GM12878 (cell line): ENCODE results near the gene ARHGEF26. TPM values are rescaled to one million over a fixed set of nuclear protein-coding genes. Genes with fewer than 3 reads are reported as not detected.

Experiments
- ATAC-seq: fragments of 200-7000 bp; cut with Tn5 transposase; 3 replicates; pipeline ENCODE4 v1.9.1; 2020; ENCODE audit warnings: mild to moderate bottlenecking, moderate library complexity
- BruUV-seq: library from RNA; stranded (reverse); fragments of 400-500 nt; replicated peaks from 2 replicates; lab custom pipeline; 2021; lab: Mats Ljungman, UMichigan
- CTCF ChIA-PET: fragments of 300-600 bp; sonication (Branson Sonifier 250); formaldehyde crosslinking; extraction: SDS; loops from one replicate; lab custom pipeline; 2021; ENCODE audit warnings: inconsistent platforms; lab: Yijun Ruan, JAX
- POLR2A ChIA-PET: fragments of 350-600 bp; formaldehyde crosslinking; extraction: SDS; loops from one replicate; lab custom pipeline; 2021; ENCODE audit warnings: inconsistent platforms; lab: Charles Lee
- RAD21 ChIA-PET: fragments of 300-600 bp; sonication (Branson Sonifier 250); formaldehyde crosslinking; loops from one replicate; lab custom pipeline; 2023; ENCODE audit warnings: antibody characterized with exemption; ENCODE audit not compliant: unreplicated experiment; lab: Charles Lee
- SMC1A ChIA-PET: fragments of 300-600 bp; sonication (Branson Sonifier 250); formaldehyde crosslinking; loops from one replicate; lab custom pipeline; 2023; ENCODE audit not compliant: unreplicated experiment, uncharacterized antibody; lab: Charles Lee
- DNase-seq: peaks from one replicate; pipeline ENCODE4 v3.0.0-alpha.2; 2011; ENCODE audit warnings: low read depth, low spot score
- FAIRE-seq: peaks from 3 replicates; lab custom pipeline; 2011; peaks lifted over from hg19 to GRCh38; lab: Jason Lieb, UNC
- H2AFZ ChIP-seq: 2 replicates; pipeline ENCODE4 v1.6.0; 2011; ENCODE audit warnings: low read depth, low read length, control low read depth; ENCODE audit not compliant: control insufficient read depth
- H3K27ac ChIP-seq: 2 replicates; pipeline ENCODE4 v1.5.1; 2011; ENCODE audit warnings: control low read depth; ENCODE audit not compliant: control insufficient read depth, insufficient read depth
- H3K27me3 ChIP-seq, 2 experiments: replicated peaks in 1 of 2; 2 replicates each; pipeline versions ENCODE4 v1.6.0 to v1.6.1; 2011; ENCODE audit warnings: low read length in 1 of 2; ENCODE audit not compliant: control insufficient read depth in 2 of 2, insufficient read depth in 2 of 2
- H3K36me3 ChIP-seq, 2 experiments: 2 replicates each; pipeline ENCODE4 v1.5.1; 2011; ENCODE audit warnings: low read length in 1 of 2; ENCODE audit not compliant: control insufficient read depth in 2 of 2, insufficient read depth in 2 of 2
- H3K4me1 ChIP-seq: 2 replicates; pipeline ENCODE4 v1.6.1; 2011; ENCODE audit warnings: mild to moderate bottlenecking, low read length, moderate library complexity, mixed read lengths; ENCODE audit not compliant: control insufficient read depth, insufficient read depth
- H3K4me2 ChIP-seq: 2 replicates; pipeline ENCODE4 v1.6.0; 2011; ENCODE audit warnings: control low read depth; ENCODE audit not compliant: control insufficient read depth, insufficient read depth
- H3K4me3 ChIP-seq: fragments of 200-600 bp; sonication (generic); 2 replicates; pipeline ENCODE4 v1.5.1; 2016
- H3K79me2 ChIP-seq: 2 replicates; pipeline ENCODE4 v1.6.0; 2011; ENCODE audit warnings: low read length; ENCODE audit not compliant: control insufficient read depth, insufficient read depth
- H3K9ac ChIP-seq: 2 replicates; pipeline ENCODE4 v1.8.0; 2011; ENCODE audit warnings: low read length, control low read depth, mixed read lengths; ENCODE audit not compliant: control insufficient read depth, insufficient read depth
- H3K9me3 ChIP-seq: replicated peaks from 3 replicates; pipeline ENCODE4 v1.5.1; 2011; ENCODE audit warnings: mild to moderate bottlenecking, low read length; ENCODE audit not compliant: control insufficient read depth, insufficient read depth
- H4K20me1 ChIP-seq: 2 replicates; pipeline ENCODE4 v1.6.0; 2011; ENCODE audit not compliant: control insufficient read depth, insufficient read depth
- ASH2L ChIP-seq: fragments of 300-600, 200-600 bp; sonication (generic); IDR thresholded peaks from 2 replicates; pipeline ENCODE4 v1.6.1; 2017; ENCODE audit warnings: low read depth, mild to moderate bottlenecking, borderline replicate concordance
- EGR1 ChIP-seq, 2 experiments: IDR thresholded peaks; 1 replicate in 1 of 2; 2 replicates in 1 of 2; pipeline ENCODE4 v1.6.1; 2011 to 2012; ENCODE audit warnings: low read depth in 2 of 2, low read length in 2 of 2, borderline replicate concordance in 1 of 2, mild to moderate bottlenecking in 1 of 2, moderate library complexity in 1 of 2
- LARP7 ChIP-seq: fragments of 450-650 bp; IDR thresholded peaks from 2 replicates; pipeline ENCODE4 v1.6.1; 2017; ENCODE audit warnings: mild to moderate bottlenecking
- MEF2A ChIP-seq: IDR thresholded peaks from 2 replicates; pipeline ENCODE4 v1.6.1; 2011; ENCODE audit warnings: low read depth, mild to moderate bottlenecking, low read length, moderate library complexity; ENCODE audit not compliant: insufficient read depth
- MEF2B ChIP-seq: fragments of 450-650 bp; IDR thresholded peaks from 2 replicates; pipeline ENCODE4 v1.6.1; 2018; ENCODE audit warnings: mild to moderate bottlenecking, moderate library complexity; ENCODE audit not compliant: partially characterized antibody, poor library complexity, severe bottlenecking
- NRF1 ChIP-seq: conservative IDR thresholded peaks from 2 replicates; pipeline ENCODE4 v1.6.1; 2011; ENCODE audit warnings: mild to moderate bottlenecking, low read depth, low read length, improper control_type of control experiment
- PAX5 ChIP-seq: IDR thresholded peaks from 2 replicates; pipeline ENCODE4 v1.6.1; 2011; ENCODE audit warnings: low read depth, low read length, borderline replicate concordance
- SIN3A ChIP-seq: IDR thresholded peaks from 2 replicates; pipeline ENCODE4 v1.6.1; 2012; ENCODE audit warnings: low read depth, low read length, improper control_type of control experiment
- SREBF1 ChIP-seq: IDR thresholded peaks from 2 replicates; pipeline ENCODE4 v1.6.1; 2012; ENCODE audit warnings: mild to moderate bottlenecking, low read length
- SRF ChIP-seq, 2 experiments: IDR thresholded peaks; 2 replicates each; pipeline ENCODE4 v1.6.1; 2011; ENCODE audit warnings: low read depth in 2 of 2, low read length in 2 of 2, mild to moderate bottlenecking in 1 of 2, moderate library complexity in 1 of 2
- STAT1 ChIP-seq: fragments of 450-650 bp; conservative IDR thresholded peaks from 2 replicates; pipeline ENCODE4 v1.6.1; 2014; ENCODE audit warnings: antibody characterized with exemption, mild to moderate bottlenecking
- TBL1XR1 ChIP-seq: IDR thresholded peaks from 2 replicates; pipeline ENCODE4 v1.6.1; 2012; ENCODE audit warnings: low read depth, low read length, improper control_type of control experiment
- YY1 ChIP-seq: IDR thresholded peaks from 2 replicates; pipeline ENCODE4 v1.6.1; 2011; ENCODE audit warnings: low read depth, mild to moderate bottlenecking, low read length
- WGBS: methylation state at CpG from one replicate; pipeline ENCODE4 v1.1.6; 2016; ENCODE audit warnings: low lambda C conversion rate; ENCODE audit not compliant: insufficient replicate concordance, insufficient coverage; ENCODE audit errors: missing lambda C conversion rate; 5-methylcytosine and 5-hydroxymethylcytosine counted together
- in situ Hi-C: fragments of 300-500 bp; cut with MboI; formaldehyde crosslinking; loops from 9 replicates; pipeline ENCODE4 v1.14.3; 2018; ENCODE audit warnings: mixed read lengths
- intact Hi-C: fragments of 100-400 bp; cut with micrococcal nuclease; formaldehyde crosslinking; loops from one replicate; pipeline ENCODE4 v1.14.2; 2022; ENCODE audit not compliant: unreplicated experiment
- polyA plus RNA-seq, 11 experiments: library from polyadenylated mRNA; depleted of rRNA in 4 of 11; unstranded in 6 of 11; stranded (reverse) in 5 of 11; fragments of >200 nt; fragmentation: Nextera tagmentation in 4 of 11; fragmentation: Illumina TruSeq in 1 of 11; extraction: Ambion mirVana in 4 of 11; extraction: Trizol in 1 of 11; gene quantifications; 1 replicate in 1 of 11; 2 replicates in 10 of 11; pipeline versions ENCODE4 v1.2.1 to v1.2.3, GENCODE V29; 2011 to 2016; ENCODE audit warnings: inconsistent platforms in 2 of 11, missing spikeins in 2 of 11, low read depth in 1 of 11
- total RNA-seq, 4 experiments: library from RNA; depleted of rRNA in 3 of 4; stranded (reverse); fragments of >200 nt in 3 of 4; fragmentation: Illumina TruSeq in 1 of 4; extraction: Trizol in 1 of 4; gene quantifications; 2 replicates each; pipeline versions ENCODE4 v1.2.1 to v1.2.3, GENCODE V29; 2013 to 2021
- TF ChIP-seq, protein P1 (sequence below): fragments of 450-650 bp; IDR thresholded peaks from 2 replicates; pipeline ENCODE4 v1.6.1; 2014; ENCODE audit warnings: mild to moderate bottlenecking
- TF ChIP-seq, protein P2 (sequence below): IDR thresholded peaks from 2 replicates; pipeline ENCODE4 v1.6.1; 2011; ENCODE audit warnings: low read depth, low read length, improper control_type of control experiment, borderline replicate concordance
- TF ChIP-seq, protein P3 (sequence below): IDR thresholded peaks from 2 replicates; pipeline ENCODE4 v1.6.1; 2012; ENCODE audit warnings: low read depth, low read length, improper control_type of control experiment
- TF ChIP-seq, protein P4 (sequence below): IDR thresholded peaks from 2 replicates; pipeline ENCODE4 v1.6.1; 2011; ENCODE audit warnings: low read depth, mild to moderate bottlenecking, low read length, moderate library complexity, borderline replicate concordance; ENCODE audit errors: extremely low read depth
- TF ChIP-seq, protein P5 (sequence below), 3 experiments: IDR thresholded peaks in 2 of 3; conservative IDR thresholded peaks in 1 of 3; 2 replicates each; pipeline ENCODE4 v1.5.1; 2011; ENCODE audit warnings: low read depth in 3 of 3, low read length in 3 of 3, mild to moderate bottlenecking in 3 of 3, control low read depth in 2 of 3, moderate library complexity in 2 of 3, inconsistent platforms in 1 of 3, mixed read lengths in 1 of 3; ENCODE audit not compliant: control insufficient read depth in 2 of 3, insufficient read depth in 1 of 3; ENCODE audit errors: extremely low read depth in 1 of 3
- TF ChIP-seq, protein P6 (sequence below): IDR thresholded peaks from 2 replicates; pipeline ENCODE4 v1.6.1; 2011; ENCODE audit warnings: borderline replicate concordance, low read depth, mild to moderate bottlenecking, moderate library complexity, low read length; ENCODE audit not compliant: insufficient read depth, poor library complexity, severe bottlenecking

ARHGEF26 gene
- total and polyA plus RNA-seq, 10 of the 15 experiments (the other 5 are each of a cell fraction or from before 2014, with no cell fraction given): 0.02 to 0.47 (median 0.05) TPM; not detected in 1

DNA sequence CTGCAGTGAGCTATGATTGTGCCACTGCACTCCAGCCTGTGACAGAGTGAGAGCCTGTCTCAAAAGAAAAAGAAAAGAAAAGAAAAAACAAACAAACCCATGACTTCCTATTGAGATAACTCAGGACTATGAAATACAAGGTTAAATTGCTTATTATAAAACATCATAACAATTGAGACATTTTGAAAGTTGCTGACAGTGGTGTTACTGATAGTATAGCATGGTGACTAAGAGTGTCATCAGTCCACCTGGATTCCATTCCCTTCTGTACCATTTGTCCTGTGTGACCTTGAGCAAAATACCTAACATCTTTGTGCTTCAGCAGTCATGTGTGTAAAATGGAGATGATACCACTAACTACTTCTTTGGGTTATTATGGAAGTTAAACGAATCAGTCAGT is 49.1 kb downstream of the ARHGEF26 start:
- ATAC-seq (no peak), FAIRE-seq (no peak), DNase-seq (no peak)
- no peaks in the 10 kb centered on the region for H3K36me3 ChIP-seq
- TF ChIP-seq, protein P1, sequence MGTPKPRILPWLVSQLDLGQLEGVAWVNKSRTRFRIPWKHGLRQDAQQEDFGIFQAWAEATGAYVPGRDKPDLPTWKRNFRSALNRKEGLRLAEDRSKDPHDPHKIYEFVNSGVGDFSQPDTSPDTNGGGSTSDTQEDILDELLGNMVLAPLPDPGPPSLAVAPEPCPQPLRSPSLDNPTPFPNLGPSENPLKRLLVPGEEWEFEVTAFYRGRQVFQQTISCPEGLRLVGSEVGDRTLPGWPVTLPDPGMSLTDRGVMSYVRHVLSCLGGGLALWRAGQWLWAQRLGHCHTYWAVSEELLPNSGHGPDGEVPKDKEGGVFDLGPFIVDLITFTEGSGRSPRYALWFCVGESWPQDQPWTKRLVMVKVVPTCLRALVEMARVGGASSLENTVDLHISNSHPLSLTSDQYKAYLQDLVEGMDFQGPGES: no peak
- TF ChIP-seq SIN3A (no peak), STAT1 (no peak), YY1 (no peak), TBL1XR1 (no peak), SREBF1 (no peak), EGR1 (IDR thresholded peaks at IDR 0.05; ENCODE audit: borderline replicate concordance in 1 of 2, low read depth in 2 of 2, low read length in 2 of 2) (no peak), ASH2L (no peak), MEF2B (no peak), NRF1 (no peak), MEF2A (no peak), SRF (IDR thresholded peaks at IDR 0.05; ENCODE audit: low read depth in 2 of 2, low read length in 2 of 2) (no peak), PAX5 (no peak), LARP7 (no peak)
- TF ChIP-seq, protein P2, sequence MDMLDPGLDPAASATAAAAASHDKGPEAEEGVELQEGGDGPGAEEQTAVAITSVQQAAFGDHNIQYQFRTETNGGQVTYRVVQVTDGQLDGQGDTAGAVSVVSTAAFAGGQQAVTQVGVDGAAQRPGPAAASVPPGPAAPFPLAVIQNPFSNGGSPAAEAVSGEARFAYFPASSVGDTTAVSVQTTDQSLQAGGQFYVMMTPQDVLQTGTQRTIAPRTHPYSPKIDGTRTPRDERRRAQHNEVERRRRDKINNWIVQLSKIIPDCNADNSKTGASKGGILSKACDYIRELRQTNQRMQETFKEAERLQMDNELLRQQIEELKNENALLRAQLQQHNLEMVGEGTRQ: no peak
- TF ChIP-seq, protein P3, sequence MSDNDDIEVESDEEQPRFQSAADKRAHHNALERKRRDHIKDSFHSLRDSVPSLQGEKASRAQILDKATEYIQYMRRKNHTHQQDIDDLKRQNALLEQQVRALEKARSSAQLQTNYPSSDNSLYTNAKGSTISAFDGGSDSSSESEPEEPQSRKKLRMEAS: no peak
- TF ChIP-seq, protein P4, sequence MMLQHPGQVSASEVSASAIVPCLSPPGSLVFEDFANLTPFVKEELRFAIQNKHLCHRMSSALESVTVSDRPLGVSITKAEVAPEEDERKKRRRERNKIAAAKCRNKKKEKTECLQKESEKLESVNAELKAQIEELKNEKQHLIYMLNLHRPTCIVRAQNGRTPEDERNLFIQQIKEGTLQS: no peak
- TF ChIP-seq, protein P5, sequence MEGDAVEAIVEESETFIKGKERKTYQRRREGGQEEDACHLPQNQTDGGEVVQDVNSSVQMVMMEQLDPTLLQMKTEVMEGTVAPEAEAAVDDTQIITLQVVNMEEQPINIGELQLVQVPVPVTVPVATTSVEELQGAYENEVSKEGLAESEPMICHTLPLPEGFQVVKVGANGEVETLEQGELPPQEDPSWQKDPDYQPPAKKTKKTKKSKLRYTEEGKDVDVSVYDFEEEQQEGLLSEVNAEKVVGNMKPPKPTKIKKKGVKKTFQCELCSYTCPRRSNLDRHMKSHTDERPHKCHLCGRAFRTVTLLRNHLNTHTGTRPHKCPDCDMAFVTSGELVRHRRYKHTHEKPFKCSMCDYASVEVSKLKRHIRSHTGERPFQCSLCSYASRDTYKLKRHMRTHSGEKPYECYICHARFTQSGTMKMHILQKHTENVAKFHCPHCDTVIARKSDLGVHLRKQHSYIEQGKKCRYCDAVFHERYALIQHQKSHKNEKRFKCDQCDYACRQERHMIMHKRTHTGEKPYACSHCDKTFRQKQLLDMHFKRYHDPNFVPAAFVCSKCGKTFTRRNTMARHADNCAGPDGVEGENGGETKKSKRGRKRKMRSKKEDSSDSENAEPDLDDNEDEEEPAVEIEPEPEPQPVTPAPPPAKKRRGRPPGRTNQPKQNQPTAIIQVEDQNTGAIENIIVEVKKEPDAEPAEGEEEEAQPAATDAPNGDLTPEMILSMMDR (IDR thresholded peaks at IDR 0.05 in 2 of 3, conservative IDR thresholded peaks at IDR 0.05 in 1 of 3; ENCODE audit: control insufficient read depth in 2 of 3, extremely low read depth in 1 of 3, insufficient read depth in 1 of 3, low read depth in 3 of 3, low read length in 3 of 3): no peak
- TF ChIP-seq, protein P6, sequence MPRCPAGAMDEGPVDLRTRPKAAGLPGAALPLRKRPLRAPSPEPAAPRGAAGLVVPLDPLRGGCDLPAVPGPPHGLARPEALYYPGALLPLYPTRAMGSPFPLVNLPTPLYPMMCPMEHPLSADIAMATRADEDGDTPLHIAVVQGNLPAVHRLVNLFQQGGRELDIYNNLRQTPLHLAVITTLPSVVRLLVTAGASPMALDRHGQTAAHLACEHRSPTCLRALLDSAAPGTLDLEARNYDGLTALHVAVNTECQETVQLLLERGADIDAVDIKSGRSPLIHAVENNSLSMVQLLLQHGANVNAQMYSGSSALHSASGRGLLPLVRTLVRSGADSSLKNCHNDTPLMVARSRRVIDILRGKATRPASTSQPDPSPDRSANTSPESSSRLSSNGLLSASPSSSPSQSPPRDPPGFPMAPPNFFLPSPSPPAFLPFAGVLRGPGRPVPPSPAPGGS: no peak
- ChIA-PET RAD21 (no interaction called here), CTCF (no interaction called here), POLR2A (no interaction called here), SMC1A (no interaction called here)
- BruUV-seq: no TSS peak
- H3K79me2 ChIP-seq: no peaks in the 10 kb centered on the region
- H3K4me3 ChIP-seq: no peak overlapping the region
- no peaks in the 10 kb centered on the region for H3K9me3 ChIP-seq
- intact Hi-C loops (no loop called here), in situ Hi-C loops (no loop called here)
- no peak overlapping the region for H2AFZ ChIP-seq
- no peaks in the 10 kb centered on the region; a peak in 2 of 4 replicates for H3K27me3 ChIP-seq
- H3K4me2 ChIP-seq: no peak overlapping the region
- H3K4me1 ChIP-seq: no peaks in the 10 kb centered on the region; the same call in 1 of the 2 replicates
- WGBS: 11% methylated on average over 1 of the region's 1 CpG
- no peak overlapping the region for H3K9ac ChIP-seq
- H4K20me1 ChIP-seq: no peaks in the 10 kb centered on the region
- no peak overlapping the region for H3K27ac ChIP-seq
